ENCODE results near the gene PRKX.
"Not testable (repeated sequence)": the region's sequence is repeated elsewhere in the genome, so short reads cannot be mapped to it uniquely, and the experiment has no call there.

Gene PRKX

DNA sequence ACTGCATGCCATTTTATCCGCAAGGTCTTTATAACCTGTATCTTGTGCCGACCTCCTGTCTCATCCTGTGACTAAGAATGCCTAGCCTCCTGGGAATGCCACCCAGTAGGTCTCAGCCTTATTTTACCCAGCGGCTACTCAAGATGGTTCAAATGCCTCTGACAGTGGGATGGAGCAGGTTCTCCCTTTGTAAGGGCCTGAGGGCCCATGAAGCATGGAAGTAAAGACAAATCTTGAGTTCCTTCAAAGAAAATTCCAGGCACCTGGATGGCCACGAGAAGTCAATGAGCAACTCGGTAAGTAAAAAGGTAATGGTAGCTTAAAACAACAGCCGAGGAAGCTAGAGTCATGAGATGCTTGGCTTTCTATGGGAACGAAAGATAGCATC is 19.6 kb upstream of the PRKX start:
- TF ChIP-seq, protein P1, sequence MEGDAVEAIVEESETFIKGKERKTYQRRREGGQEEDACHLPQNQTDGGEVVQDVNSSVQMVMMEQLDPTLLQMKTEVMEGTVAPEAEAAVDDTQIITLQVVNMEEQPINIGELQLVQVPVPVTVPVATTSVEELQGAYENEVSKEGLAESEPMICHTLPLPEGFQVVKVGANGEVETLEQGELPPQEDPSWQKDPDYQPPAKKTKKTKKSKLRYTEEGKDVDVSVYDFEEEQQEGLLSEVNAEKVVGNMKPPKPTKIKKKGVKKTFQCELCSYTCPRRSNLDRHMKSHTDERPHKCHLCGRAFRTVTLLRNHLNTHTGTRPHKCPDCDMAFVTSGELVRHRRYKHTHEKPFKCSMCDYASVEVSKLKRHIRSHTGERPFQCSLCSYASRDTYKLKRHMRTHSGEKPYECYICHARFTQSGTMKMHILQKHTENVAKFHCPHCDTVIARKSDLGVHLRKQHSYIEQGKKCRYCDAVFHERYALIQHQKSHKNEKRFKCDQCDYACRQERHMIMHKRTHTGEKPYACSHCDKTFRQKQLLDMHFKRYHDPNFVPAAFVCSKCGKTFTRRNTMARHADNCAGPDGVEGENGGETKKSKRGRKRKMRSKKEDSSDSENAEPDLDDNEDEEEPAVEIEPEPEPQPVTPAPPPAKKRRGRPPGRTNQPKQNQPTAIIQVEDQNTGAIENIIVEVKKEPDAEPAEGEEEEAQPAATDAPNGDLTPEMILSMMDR (conservative IDR thresholded peaks at IDR 0.05) = no peak
- no peak for TF ChIP-seq ZFX (IDR thresholded peaks at IDR 0.05)
- H3K27ac ChIP-seq = no peak overlapping the region

GRCh38 chrX:3732326-3733042 is 19.0 kb upstream of the PRKX start:
- not testable (repeated sequence) for H3K27ac ChIP-seq

DNA sequence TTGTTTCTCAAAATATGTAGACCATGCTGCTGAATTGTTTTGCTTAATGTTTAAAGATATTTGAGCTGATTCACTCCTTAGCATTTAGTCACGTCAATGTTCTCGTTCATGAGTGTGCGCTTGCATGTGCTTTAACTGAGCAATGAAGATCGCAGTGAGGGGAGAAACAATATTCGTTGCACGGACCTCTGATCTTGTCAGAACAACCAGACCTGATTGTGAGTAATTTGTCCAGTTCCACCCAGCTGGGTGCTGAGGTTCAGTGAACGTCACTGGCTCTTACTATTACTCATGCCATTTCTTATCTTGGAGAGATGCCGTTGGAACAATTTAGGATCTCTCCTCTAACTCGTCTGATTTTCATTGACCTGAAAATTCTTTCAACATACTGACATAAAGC is 15.0 kb upstream of the PRKX start:
- TF ChIP-seq, protein P1 (conservative IDR thresholded peaks at IDR 0.05) = no peak
- TF ChIP-seq ZFX (IDR thresholded peaks at IDR 0.05) = no peak
- no peak overlapping the region for H3K27ac ChIP-seq

DNA sequence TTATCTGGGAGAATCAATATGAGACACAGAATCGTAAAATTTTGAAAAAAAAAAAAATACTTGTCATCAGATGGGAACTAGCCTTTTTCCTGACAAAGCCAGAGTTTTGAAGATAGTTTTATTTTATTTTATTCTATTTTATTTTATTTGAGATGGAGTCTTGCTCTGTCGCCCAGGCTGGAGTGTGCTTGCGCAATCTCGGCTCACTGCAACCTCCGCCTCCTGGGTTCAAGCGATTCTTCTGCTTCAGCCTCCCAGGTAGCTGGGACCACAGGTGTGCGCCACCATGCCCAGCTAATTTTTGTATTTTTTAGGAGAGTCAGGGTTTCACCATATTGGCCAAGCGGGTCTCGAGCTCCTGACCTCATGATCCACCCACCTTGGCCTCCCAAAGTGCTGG is 10.0 kb upstream of the PRKX start:
- not testable (repeated sequence) for H3K27ac ChIP-seq

DNA sequence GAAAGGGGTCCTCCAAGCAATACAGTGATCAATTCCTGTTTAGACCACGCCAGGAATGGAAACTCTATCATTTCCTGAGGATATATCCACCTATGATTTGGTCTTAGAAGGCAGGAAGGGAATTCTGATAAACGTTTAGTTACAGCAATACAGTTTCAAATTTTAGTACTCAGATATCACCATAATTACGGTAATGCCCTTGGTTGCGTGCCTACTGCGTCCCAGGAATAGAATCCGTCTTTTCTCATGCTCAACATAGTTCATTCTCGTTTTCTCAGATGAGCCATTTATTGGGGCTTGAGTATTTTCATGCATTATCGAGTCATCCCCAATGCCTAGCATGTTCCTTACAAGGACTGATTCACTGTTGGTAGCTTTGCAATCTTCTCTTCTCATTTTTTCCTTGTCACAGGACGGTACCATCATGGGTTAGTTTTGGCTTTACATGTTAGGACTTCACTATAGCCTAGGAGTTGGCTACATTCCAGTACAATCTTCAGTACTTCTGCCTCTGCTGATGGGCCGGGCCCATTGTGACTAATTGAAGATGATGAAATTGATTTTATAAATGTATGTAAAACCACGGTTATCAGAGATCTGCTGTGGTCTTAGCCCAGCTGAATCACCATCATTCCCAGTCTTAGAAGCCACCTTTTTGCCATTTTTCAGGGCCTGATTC is 4.4 kb upstream of the PRKX start:
- no peak for TF ChIP-seq ZFX (IDR thresholded peaks at IDR 0.05)
- TF ChIP-seq, protein P1 (conservative IDR thresholded peaks at IDR 0.05) = no peak
- H3K27ac ChIP-seq = no peak overlapping the region

DNA sequence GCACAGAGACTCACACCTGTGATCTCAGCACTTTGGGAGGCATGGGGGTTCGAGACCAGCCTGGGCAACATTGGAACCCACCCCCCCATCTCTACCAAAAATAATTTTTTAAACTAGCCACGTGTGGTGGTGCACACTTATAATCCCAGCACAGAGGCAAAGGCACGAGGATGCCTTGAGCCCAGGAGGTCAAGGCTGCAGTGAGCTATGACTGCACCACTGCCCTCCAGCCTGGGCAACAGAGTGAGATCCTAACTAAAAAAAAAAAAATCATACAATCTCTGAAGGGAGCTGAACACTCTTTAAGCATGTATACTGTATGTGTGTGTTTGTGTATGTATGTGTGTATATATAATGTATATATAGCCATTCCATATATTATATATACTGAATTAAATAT is 2.5 kb upstream of the PRKX start:
- no peak overlapping the region for H3K27ac ChIP-seq
- no peak for TF ChIP-seq ZFX (IDR thresholded peaks at IDR 0.05)
- TF ChIP-seq, protein P1 (conservative IDR thresholded peaks at IDR 0.05) = no peak

- not testable (repeated sequence) for H3K27ac ChIP-seq
Observed at GRCh38 chrX:3714706-3715479, 1.4 kb upstream of the PRKX start.

GRCh38 chrX:3713937-3714434 is 537 bp upstream of the PRKX start:
- H3K27ac ChIP-seq = peak overlapping the region; percentile 77
- TF ChIP-seq ZFX (IDR thresholded peaks at IDR 0.05) = no peak
- TF ChIP-seq, protein P1 (conservative IDR thresholded peaks at IDR 0.05) = no peak

Measured in C4-2B (cell line).